BE2C (cell line): ENCODE data around the gene CD93.

ENCODE experiments used
- DNase-seq: peaks from one replicate; pipeline ENCODE4 v3.0.0-alpha.2; 2020
- H3K27me3 ChIP-seq: fragments of 250-450 bp; sonication (Bioruptor Pico); 2 replicates; pipeline ENCODE4 v1.5.1; 2020; ENCODE audit warnings: mild to moderate bottlenecking
- H3K36me3 ChIP-seq: fragments of 250-450 bp; sonication (Bioruptor Pico); 2 replicates; pipeline ENCODE4 v1.5.1; 2020; ENCODE audit warnings: mild to moderate bottlenecking
- H3K4me1 ChIP-seq: fragments of 250-450 bp; sonication (Bioruptor Pico); 2 replicates; pipeline ENCODE4 v1.5.1; 2020
- H3K4me3 ChIP-seq: 2 replicates; pipeline ENCODE4 v1.5.1; 2011; ENCODE audit warnings: low read depth, low read length
- H3K9me3 ChIP-seq: fragments of 250-450 bp; sonication (Bioruptor Pico); 2 replicates; pipeline ENCODE4 v1.5.1; 2020
- TF ChIP-seq, protein P1 (sequence below): IDR thresholded peaks from 2 replicates; pipeline ENCODE4 v1.5.1; 2012; ENCODE audit warnings: mild to moderate bottlenecking, low read depth, low read length

CD93 gene

DNA sequence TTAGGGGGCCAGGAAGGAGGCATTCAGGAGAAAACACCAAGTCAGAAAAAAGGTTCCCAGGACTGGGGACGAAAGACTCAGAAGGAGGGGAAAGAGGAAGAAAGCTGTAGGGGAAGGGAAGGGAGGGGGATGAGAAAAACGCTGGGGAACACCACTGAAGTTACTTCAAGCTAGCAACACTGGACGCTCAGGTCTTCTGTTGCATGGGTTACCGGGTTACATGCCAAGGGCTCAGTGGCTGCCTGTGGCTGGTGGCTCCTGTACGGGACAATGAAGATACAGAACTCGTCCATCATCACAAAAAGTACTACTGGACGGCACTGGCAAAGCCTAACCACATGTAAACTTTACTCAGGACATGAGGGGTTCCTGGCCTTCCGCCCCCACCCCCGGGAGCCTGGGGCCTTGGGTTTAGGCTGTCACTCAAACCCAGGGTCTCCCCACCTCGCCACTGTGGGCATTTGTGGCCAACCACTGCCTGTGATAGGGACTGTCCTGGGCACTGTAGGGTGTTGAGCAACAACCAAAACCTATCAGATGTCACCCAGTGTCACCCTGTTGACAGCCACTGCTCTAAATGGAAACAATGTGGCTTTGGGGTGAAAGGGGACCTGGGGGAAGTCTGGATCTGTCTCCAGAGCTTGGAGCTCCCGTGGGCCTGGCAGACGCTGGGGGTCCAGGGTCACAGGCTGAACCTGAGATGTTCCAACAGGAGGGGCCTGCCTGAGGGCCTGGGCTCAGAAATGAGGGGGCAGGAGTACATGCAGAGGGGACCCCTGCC lies 40.3 kb upstream of the CD93 start:
- no peak for DNase-seq
- Histone ChIP-seq H3K9me3 (no peaks in the 10 kb centered on the region), H3K27me3 (no peaks in the 10 kb centered on the region), H3K36me3 (no peaks in the 10 kb centered on the region), H3K4me3 (no peak overlapping the region), H3K4me1 (no peaks in the 10 kb centered on the region)
- TF ChIP-seq, protein P1, sequence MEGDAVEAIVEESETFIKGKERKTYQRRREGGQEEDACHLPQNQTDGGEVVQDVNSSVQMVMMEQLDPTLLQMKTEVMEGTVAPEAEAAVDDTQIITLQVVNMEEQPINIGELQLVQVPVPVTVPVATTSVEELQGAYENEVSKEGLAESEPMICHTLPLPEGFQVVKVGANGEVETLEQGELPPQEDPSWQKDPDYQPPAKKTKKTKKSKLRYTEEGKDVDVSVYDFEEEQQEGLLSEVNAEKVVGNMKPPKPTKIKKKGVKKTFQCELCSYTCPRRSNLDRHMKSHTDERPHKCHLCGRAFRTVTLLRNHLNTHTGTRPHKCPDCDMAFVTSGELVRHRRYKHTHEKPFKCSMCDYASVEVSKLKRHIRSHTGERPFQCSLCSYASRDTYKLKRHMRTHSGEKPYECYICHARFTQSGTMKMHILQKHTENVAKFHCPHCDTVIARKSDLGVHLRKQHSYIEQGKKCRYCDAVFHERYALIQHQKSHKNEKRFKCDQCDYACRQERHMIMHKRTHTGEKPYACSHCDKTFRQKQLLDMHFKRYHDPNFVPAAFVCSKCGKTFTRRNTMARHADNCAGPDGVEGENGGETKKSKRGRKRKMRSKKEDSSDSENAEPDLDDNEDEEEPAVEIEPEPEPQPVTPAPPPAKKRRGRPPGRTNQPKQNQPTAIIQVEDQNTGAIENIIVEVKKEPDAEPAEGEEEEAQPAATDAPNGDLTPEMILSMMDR, result no peak

DNA sequence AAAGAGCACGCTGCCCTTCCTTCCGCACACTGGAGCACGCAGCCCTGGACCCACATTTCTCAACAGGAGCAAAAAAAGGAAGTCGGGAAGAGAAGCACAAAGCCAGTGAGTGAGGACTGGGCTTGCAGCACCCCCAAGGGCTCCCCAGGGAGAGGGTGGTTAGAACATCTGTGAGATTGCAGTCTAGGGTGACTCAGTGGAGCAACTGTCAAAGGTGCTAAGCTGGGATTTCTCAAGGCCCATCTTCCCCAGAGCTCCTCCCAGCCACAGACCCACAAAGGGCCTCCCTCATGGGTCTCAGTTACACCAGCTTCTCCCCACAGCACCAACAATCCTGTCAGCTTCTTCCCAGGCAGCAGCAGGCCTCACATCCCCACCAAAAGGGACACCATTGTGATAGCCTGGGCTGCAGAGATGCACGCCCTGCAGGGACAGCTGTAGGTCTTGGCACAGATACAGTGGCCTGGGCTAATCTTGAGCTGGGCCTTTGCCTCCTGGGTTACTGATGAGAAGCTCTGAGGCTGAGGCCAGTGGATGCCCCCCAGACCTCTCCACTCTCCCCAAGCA lies 39.6 kb upstream of the CD93 start:
- Histone ChIP-seq H3K36me3 (no peaks in the 10 kb centered on the region), H3K4me1 (no peaks in the 10 kb centered on the region), H3K9me3 (no peaks in the 10 kb centered on the region), H3K27me3 (no peaks in the 10 kb centered on the region), H3K4me3 (no peak overlapping the region)
- no peak for DNase-seq
- TF ChIP-seq, protein P1, result no peak

DNA sequence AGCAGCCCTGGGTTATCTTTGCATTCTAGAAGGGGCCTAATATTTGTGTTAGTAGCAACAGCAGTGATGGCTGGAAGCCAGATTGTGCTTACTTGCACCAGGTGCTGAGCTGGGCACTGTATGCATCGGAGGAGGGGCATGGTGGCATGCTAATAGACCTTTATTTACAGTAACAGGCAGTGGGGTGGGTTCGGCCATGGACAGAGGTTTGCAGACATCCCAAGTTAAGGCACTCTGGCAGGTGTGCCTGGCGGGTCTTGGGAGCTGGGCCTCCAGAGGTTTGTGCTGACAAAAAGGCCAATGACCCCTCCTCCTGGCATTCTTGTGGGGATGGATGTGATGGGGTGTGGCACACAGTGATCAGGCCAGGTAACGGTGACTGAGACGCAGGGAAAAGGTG lies 39.0 kb upstream of the CD93 start:
- TF ChIP-seq, protein P1, result no peak
- no peaks in the 10 kb centered on the region for H3K27me3 ChIP-seq
- no peaks in the 10 kb centered on the region for H3K9me3 ChIP-seq
- no peaks in the 10 kb centered on the region for H3K36me3 ChIP-seq
- no peaks in the 10 kb centered on the region for H3K4me1 ChIP-seq
- H3K4me3 ChIP-seq, result no peak overlapping the region
- no peak for DNase-seq

DNA sequence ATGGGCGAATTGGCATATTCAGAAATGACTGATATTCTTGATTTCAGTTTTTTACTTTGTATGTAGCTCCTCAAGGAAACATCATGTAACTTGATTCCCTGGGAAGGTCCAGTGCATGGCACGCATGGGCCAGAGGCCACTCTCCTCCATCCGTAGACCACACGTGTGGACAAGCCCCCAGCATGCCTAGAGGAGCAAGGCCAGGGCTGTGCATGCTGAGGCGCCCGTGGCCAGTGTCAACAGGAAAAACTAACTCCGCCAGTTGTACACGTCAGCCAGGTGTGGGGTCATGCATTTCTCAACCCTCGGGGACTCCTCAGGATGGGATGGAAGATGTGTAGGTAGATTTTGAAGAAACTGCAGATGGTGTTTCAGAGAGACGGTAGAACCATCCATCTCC lies 37.8 kb upstream of the CD93 start:
- Histone ChIP-seq H3K36me3 (no peaks in the 10 kb centered on the region), H3K4me1 (no peaks in the 10 kb centered on the region), H3K9me3 (no peaks in the 10 kb centered on the region), H3K27me3 (no peaks in the 10 kb centered on the region), H3K4me3 (no peak overlapping the region)
- DNase-seq, result no peak
- TF ChIP-seq, protein P1, result no peak

DNA sequence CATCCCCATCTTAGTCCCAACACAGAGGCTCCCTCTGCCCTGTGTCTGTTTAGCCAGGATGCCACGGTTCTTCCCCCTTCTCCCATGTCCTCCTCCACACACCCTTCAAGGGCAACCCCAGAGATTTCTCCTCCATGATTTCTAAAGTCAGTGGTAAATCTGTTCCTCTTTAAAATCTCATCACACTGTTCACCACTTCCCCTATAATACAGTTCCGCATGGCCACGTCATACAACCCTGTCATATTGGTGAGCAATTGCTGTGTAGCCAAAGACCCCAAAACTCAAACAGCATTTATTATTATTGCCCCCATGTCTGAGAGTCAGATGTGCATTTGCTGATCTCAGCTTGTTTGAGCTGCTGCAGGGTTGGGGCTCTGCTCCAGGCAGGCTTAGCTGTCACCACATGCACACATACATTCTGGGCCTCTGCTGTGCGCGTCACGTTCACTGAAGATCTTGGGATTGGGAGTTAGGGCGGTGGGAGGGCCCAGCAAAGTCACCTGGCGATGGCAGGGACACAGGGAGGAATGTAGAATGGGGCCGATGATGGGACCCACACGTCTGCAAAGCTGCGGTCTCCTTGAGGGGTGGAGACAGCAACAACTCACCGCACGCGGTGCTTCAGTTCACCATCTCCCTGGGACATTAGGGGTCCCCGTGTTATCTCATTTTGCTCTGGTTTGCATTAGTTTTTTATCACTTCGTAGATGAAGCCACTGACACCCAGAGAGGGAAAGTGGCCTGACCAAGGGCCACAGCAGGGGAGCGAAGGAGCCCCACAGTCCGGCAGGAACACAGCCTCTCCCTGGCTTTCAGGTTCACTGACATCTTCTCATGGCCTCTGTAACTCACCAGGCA lies 36.9 kb upstream of the CD93 start:
- no peak for DNase-seq
- no peaks in the 10 kb centered on the region for H3K9me3 ChIP-seq
- H3K4me1 ChIP-seq, result no peaks in the 10 kb centered on the region
- H3K36me3 ChIP-seq, result no peaks in the 10 kb centered on the region
- H3K4me3 ChIP-seq, result no peak overlapping the region
- no peaks in the 10 kb centered on the region for H3K27me3 ChIP-seq
- TF ChIP-seq, protein P1, result no peak
